ENCODE measurements around the gene MSI2. TPM values are rescaled to one million over a fixed set of nuclear protein-coding genes. Genes with fewer than 3 reads are reported as not detected.

The MSI2 gene
- total and polyA plus RNA-seq, 9 of the 15 experiments (the other 6 are each of a cell fraction or from before 2014, with no cell fraction given) = 4.6 to 61.8 (median 42.4) TPM

- no peak overlapping the region for H3K4me3 ChIP-seq
- peaks cover 15 to 20% of the 10 kb centered on the region in 2 experiments for H3K4me1 ChIP-seq (replicated peaks in 1 of 2; ENCODE audit: control insufficient read depth in 2 of 2, insufficient read depth in 2 of 2, low read length in 2 of 2)
- H3K9me1 ChIP-seq (ENCODE audit: control insufficient read depth, insufficient read depth, low read length) = peaks cover 3% of the 10 kb centered on the region
- H3K79me2 ChIP-seq (ENCODE audit: control insufficient read depth, insufficient read depth, low read length) = peaks cover 15% of the 10 kb centered on the region; the same call in 2 of the 3 replicates
- no peaks in the 10 kb centered on the region for H3K9me3 ChIP-seq (replicated peaks; ENCODE audit: control insufficient read depth, insufficient read depth, low read depth, low read length)
- ChIA-PET POLR2A (interaction anchor here (1.0 to 1.6 kb wide), 2 partner anchors 20 to 197 kb away, joined by 3 to 5 read pairs; no protein-coding TSS in a partner anchor), CTCF (ENCODE audit: low intra/inter-chr PET ratio) (interaction anchor here (2.1 kb wide), 1 partner anchor 197 kb away, joined by 13 read pairs; no protein-coding TSS in a partner anchor)
- in situ Hi-C loops (cut with MboI) (no loop called here), intact Hi-C loops (cut with micrococcal nuclease) (loop anchor here (1.0 kb wide), 1 partner anchor 197 kb away; no protein-coding TSS in a partner anchor)
- BruUV-seq (replicated peaks) = no TSS peak
- H4K20me1 ChIP-seq (replicated peaks; ENCODE audit: control insufficient read depth, insufficient read depth, low read length) = peaks cover 9% of the 10 kb centered on the region; the same call in 1 of the 2 replicates
- no peak overlapping the region; the same call in 1 of the 2 replicates for H2AFZ ChIP-seq (ENCODE audit: low read depth, low read length)
- peaks cover 2% of the 10 kb centered on the region; the same call in 1 of the 3 replicates for H3K36me3 ChIP-seq (ENCODE audit: control insufficient read depth, insufficient read depth, low read length)
- peak overlapping the region; percentile 43; the same call in 1 of the 3 replicates for H3K27ac ChIP-seq (ENCODE audit: extremely low read depth, low read depth, low read length)
- peak; percentile 81 for FAIRE-seq
- peak; percentile 93 for ATAC-seq
- peak overlapping the region in 1 of 2 experiments; percentile 61; a peak in 1 of 4 replicates for H3K9ac ChIP-seq (ENCODE audit: insufficient read depth in 1 of 2, low read depth in 2 of 2, low read length in 2 of 2)
- 20% methylated on average over 15 of the region's 15 CpGs for WGBS (ENCODE audit: insufficient coverage, low coverage, missing lambda C conversion rate)
- H3K27me3 ChIP-seq (ENCODE audit: control insufficient read depth in 2 of 2, insufficient read depth in 2 of 2, low read length in 2 of 2) = no peaks in the 10 kb centered on the region
- H3K4me2 ChIP-seq (ENCODE audit: insufficient read depth, low read length) = peak overlapping the region; percentile 21
- DNase-seq (ENCODE audit: extremely low read depth in 1 of 4, low spot score in 3 of 4) = peak; percentile 59 to 77 (median 70)
- TF ChIP-seq ZNF3 (CRISPR knock-in tag; IDR thresholded peaks at IDR 0.05) = no peak
- no peak for TF ChIP-seq ZHX1 (conservative IDR thresholded peaks at IDR 0.05; ENCODE audit: low read length)
- TF ChIP-seq SNRNP70 (optimal IDR thresholded peaks at IDR 0.05; ENCODE audit: low read depth, low read length) = no peak
- peak; percentile 57 to 76 for TF ChIP-seq RAD21 (CRISPR knock-in tag; conservative IDR thresholded peaks at IDR 0.05 in 1 of 2, IDR thresholded peaks at IDR 0.05 in 1 of 2)
- no peak for TF ChIP-seq PTRF (tag; IDR thresholded peaks at IDR 0.05)
- TF ChIP-seq RUNX1 (IDR thresholded peaks at IDR 0.05; ENCODE audit: low read depth) = no peak
- no peak for TF ChIP-seq NCOA2 (IDR thresholded peaks at IDR 0.05; ENCODE audit: partially characterized antibody in 2 of 2)
- no peak for TF ChIP-seq HEY1 (CRISPR knock-in tag; IDR thresholded peaks at IDR 0.05; ENCODE audit: borderline replicate concordance)
- no peak for TF ChIP-seq TAF7 (tag; IDR thresholded peaks at IDR 0.05)
- TF ChIP-seq, protein P1, sequence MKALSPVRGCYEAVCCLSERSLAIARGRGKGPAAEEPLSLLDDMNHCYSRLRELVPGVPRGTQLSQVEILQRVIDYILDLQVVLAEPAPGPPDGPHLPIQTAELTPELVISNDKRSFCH (CRISPR knock-in tag; IDR thresholded peaks at IDR 0.05) = no peak
- TF ChIP-seq, protein P1 (tag; IDR thresholded peaks at IDR 0.05) = no peak
- TF ChIP-seq, protein P2, sequence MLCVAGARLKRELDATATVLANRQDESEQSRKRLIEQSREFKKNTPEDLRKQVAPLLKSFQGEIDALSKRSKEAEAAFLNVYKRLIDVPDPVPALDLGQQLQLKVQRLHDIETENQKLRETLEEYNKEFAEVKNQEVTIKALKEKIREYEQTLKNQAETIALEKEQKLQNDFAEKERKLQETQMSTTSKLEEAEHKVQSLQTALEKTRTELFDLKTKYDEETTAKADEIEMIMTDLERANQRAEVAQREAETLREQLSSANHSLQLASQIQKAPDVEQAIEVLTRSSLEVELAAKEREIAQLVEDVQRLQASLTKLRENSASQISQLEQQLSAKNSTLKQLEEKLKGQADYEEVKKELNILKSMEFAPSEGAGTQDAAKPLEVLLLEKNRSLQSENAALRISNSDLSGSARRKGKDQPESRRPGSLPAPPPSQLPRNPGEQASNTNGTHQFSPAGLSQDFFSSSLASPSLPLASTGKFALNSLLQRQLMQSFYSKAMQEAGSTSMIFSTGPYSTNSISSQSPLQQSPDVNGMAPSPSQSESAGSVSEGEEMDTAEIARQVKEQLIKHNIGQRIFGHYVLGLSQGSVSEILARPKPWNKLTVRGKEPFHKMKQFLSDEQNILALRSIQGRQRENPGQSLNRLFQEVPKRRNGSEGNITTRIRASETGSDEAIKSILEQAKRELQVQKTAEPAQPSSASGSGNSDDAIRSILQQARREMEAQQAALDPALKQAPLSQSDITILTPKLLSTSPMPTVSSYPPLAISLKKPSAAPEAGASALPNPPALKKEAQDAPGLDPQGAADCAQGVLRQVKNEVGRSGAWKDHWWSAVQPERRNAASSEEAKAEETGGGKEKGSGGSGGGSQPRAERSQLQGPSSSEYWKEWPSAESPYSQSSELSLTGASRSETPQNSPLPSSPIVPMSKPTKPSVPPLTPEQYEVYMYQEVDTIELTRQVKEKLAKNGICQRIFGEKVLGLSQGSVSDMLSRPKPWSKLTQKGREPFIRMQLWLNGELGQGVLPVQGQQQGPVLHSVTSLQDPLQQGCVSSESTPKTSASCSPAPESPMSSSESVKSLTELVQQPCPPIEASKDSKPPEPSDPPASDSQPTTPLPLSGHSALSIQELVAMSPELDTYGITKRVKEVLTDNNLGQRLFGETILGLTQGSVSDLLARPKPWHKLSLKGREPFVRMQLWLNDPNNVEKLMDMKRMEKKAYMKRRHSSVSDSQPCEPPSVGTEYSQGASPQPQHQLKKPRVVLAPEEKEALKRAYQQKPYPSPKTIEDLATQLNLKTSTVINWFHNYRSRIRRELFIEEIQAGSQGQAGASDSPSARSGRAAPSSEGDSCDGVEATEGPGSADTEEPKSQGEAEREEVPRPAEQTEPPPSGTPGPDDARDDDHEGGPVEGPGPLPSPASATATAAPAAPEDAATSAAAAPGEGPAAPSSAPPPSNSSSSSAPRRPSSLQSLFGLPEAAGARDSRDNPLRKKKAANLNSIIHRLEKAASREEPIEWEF (CRISPR knock-in tag; IDR thresholded peaks at IDR 0.05) = no peak
Measured at GRCh38 chr17:57440522-57441269, 184.4 kb downstream of the MSI2 start.

Measured in K562 (cell line).